HG02840 (cell line): Measurements from ENCODE around the gene GOLM1.
"Not testable (repeated sequence)": the region's sequence is repeated elsewhere in the genome, so short reads cannot be mapped to it uniquely, and the experiment has no call there.

Experiments used
- ATAC-seq: cut with Tn5 transposase; IDR thresholded peaks from one replicate; pipeline ENCODE4 v1.9.1; 2021; ENCODE audit warnings: mild to moderate bottlenecking, moderate library complexity, moderate number of reproducible peaks; ENCODE audit not compliant: unreplicated experiment, low FRiP score

The GOLM1 gene

GRCh38 chr9:86048018-86048742 lies 51.2 kb downstream of the GOLM1 start:
- ATAC-seq = not testable (repeated sequence)

- no peak for ATAC-seq
Observed at GRCh38 chr9:86047361-86047760, 52.0 kb downstream of the GOLM1 start.

GRCh38 chr9:86046930-86047341 lies 52.4 kb downstream of the GOLM1 start:
- no peak for ATAC-seq

- ATAC-seq = no peak
Observed at GRCh38 chr9:86046071-86046636, 53.2 kb downstream of the GOLM1 start.

- no peak for ATAC-seq
Observed at GRCh38 chr9:86045654-86046053, 53.7 kb downstream of the GOLM1 start.

GRCh38 chr9:86043999-86044398 lies 55.4 kb downstream of the GOLM1 start:
- no peak for ATAC-seq

- ATAC-seq = no peak
Observed at GRCh38 chr9:86043586-86043985, 55.8 kb downstream of the GOLM1 start.

- no peak for ATAC-seq
Observed at GRCh38 chr9:86042199-86042978, 57.0 kb downstream of the GOLM1 start.

GRCh38 chr9:86041311-86041741 lies 58.0 kb downstream of the GOLM1 start:
- no peak for ATAC-seq

- no peak for ATAC-seq
Observed at GRCh38 chr9:86040861-86041155, 58.5 kb downstream of the GOLM1 start.

GRCh38 chr9:86039991-86040860 lies 59.1 kb downstream of the GOLM1 start:
- no peak for ATAC-seq

- no peak for ATAC-seq
Observed at GRCh38 chr9:86036555-86036954, 62.8 kb downstream of the GOLM1 start.

GRCh38 chr9:86035827-86036440 lies 63.4 kb downstream of the GOLM1 start:
- no peak for ATAC-seq

GRCh38 chr9:86034863-86035734 lies 64.3 kb downstream of the GOLM1 start:
- ATAC-seq = no peak

GRCh38 chr9:86027767-86028166 lies 71.6 kb downstream of the GOLM1 start:
- no peak for ATAC-seq

GRCh38 chr9:86022687-86023266 lies 76.6 kb downstream of the GOLM1 start:
- ATAC-seq = no peak

- no peak for ATAC-seq
Observed at GRCh38 chr9:86021166-86021565, 78.2 kb downstream of the GOLM1 start.

- no peak for ATAC-seq
Observed at GRCh38 chr9:86020731-86021130, 78.6 kb downstream of the GOLM1 start.

GRCh38 chr9:86009133-86009532 lies 90.2 kb downstream of the GOLM1 start:
- ATAC-seq = no peak
